Neural crest cell (in vitro differentiated cells): ENCODE results near the gene SLC6A19. TPM values are rescaled to one million over a fixed set of nuclear protein-coding genes. Genes with fewer than 3 reads are reported as not detected.

Experiments
- DNase-seq: peaks from one replicate; pipeline ENCODE4 v3.0.0; 2021; ENCODE audit warnings: low read depth, mixed read lengths, low spot score
- H3K27ac Mint-ChIP-seq: one replicate; pipeline ENCODE4 v1.8.0; 2021; ENCODE audit warnings: mild to moderate bottlenecking, mixed read lengths; ENCODE audit not compliant: unreplicated experiment
- H3K27me3 Mint-ChIP-seq: 2 replicates; pipeline ENCODE4 v1.8.0; 2021; ENCODE audit warnings: low read depth, mild to moderate bottlenecking, mixed read lengths
- H3K36me3 Mint-ChIP-seq: 2 replicates; pipeline ENCODE4 v1.8.0; 2021; ENCODE audit warnings: low read depth, mild to moderate bottlenecking, mixed read lengths
- H3K4me1 Mint-ChIP-seq: 2 replicates; pipeline ENCODE4 v1.8.0; 2021; ENCODE audit warnings: mixed read lengths
- H3K4me3 Mint-ChIP-seq: one replicate; pipeline ENCODE4 v1.8.0; 2021; ENCODE audit warnings: mild to moderate bottlenecking, mixed read lengths
- H3K9me3 Mint-ChIP-seq: 2 replicates; pipeline ENCODE4 v1.8.0; 2021; ENCODE audit warnings: mixed read lengths
- CTCF ChIP-seq: fragments of 200-600 bp; sonication (generic); conservative IDR thresholded peaks from 2 replicates; pipeline ENCODE4 v1.5.0; 2021; ENCODE audit warnings: antibody characterized with exemption, mild to moderate bottlenecking
- total RNA-seq: library from RNA; stranded (reverse); gene quantifications from 2 replicates; pipeline ENCODE4 v1.2.1, GENCODE V29; 2021

SLC6A19 gene
- total RNA-seq, 1 donor from 2014 or later = not detected

GRCh38 chr5:1185629-1186350, 15.6 kb upstream of the SLC6A19 start:
- no peak overlapping the region for H3K27ac Mint-ChIP-seq
- H3K4me3 Mint-ChIP-seq = no peak overlapping the region
- H3K9me3 Mint-ChIP-seq = no peaks in the 10 kb centered on the region
- peaks cover 39% of the 10 kb centered on the region for H3K4me1 Mint-ChIP-seq
- no peak for DNase-seq
- no peaks in the 10 kb centered on the region for H3K36me3 Mint-ChIP-seq
- no peak for TF ChIP-seq CTCF
- peaks cover 10% of the 10 kb centered on the region for H3K27me3 Mint-ChIP-seq

- peaks cover 42% of the 10 kb centered on the region for H3K4me1 Mint-ChIP-seq
- peak overlapping the region; percentile 28 for H3K27ac Mint-ChIP-seq
- DNase-seq = no peak
- H3K4me3 Mint-ChIP-seq = no peak overlapping the region
- no peaks in the 10 kb centered on the region for H3K36me3 Mint-ChIP-seq
- H3K27me3 Mint-ChIP-seq = peaks cover 13% of the 10 kb centered on the region
- no peaks in the 10 kb centered on the region for H3K9me3 Mint-ChIP-seq
- TF ChIP-seq CTCF = no peak
Measured at GRCh38 chr5:1186351-1187233, 14.8 kb upstream of the SLC6A19 start.

- TF ChIP-seq CTCF = no peak
- no peaks in the 10 kb centered on the region for H3K36me3 Mint-ChIP-seq
- H3K27ac Mint-ChIP-seq = no peak overlapping the region
- H3K9me3 Mint-ChIP-seq = no peaks in the 10 kb centered on the region
- H3K27me3 Mint-ChIP-seq = peaks cover 15% of the 10 kb centered on the region
- H3K4me3 Mint-ChIP-seq = no peak overlapping the region
- no peak for DNase-seq
- H3K4me1 Mint-ChIP-seq = peaks cover 42% of the 10 kb centered on the region
Measured at GRCh38 chr5:1187234-1187949, 14.0 kb upstream of the SLC6A19 start.

- Mint-ChIP-seq H3K36me3 (no peaks in the 10 kb centered on the region), H3K27me3 (peaks cover 17% of the 10 kb centered on the region), H3K4me1 (peaks cover 36% of the 10 kb centered on the region), H3K4me3 (no peak overlapping the region), H3K9me3 (no peaks in the 10 kb centered on the region), H3K27ac (no peak overlapping the region)
- DNase-seq = no peak
- TF ChIP-seq CTCF = no peak
Measured at GRCh38 chr5:1187950-1188334, 13.5 kb upstream of the SLC6A19 start.

- Mint-ChIP-seq H3K9me3 (no peaks in the 10 kb centered on the region), H3K36me3 (no peaks in the 10 kb centered on the region), H3K4me3 (no peak overlapping the region), H3K27ac (no peak overlapping the region), H3K27me3 (peaks cover 20% of the 10 kb centered on the region), H3K4me1 (peaks cover 33% of the 10 kb centered on the region)
- TF ChIP-seq CTCF = no peak
- DNase-seq = no peak
Measured at GRCh38 chr5:1188464-1188863, 12.9 kb upstream of the SLC6A19 start.
